M059J (cell line): ENCODE data around the gene ZNF566. TPM values are rescaled to one million over a fixed set of nuclear protein-coding genes. Genes with fewer than 3 reads are reported as not detected.
A peak's percentile ranks its signal among the peaks of the same experiment; 100 is the strongest.

ENCODE experiments used
- DNase-seq: peaks from one replicate; pipeline ENCODE4 v3.0.0-alpha.2; 2012; ENCODE audit warnings: low read depth
- total RNA-seq: library from RNA; depleted of rRNA; stranded (reverse); fragments of >200 nt; shearing (Covaris generic); gene quantifications from 2 replicates; pipeline ENCODE4 v1.2.3, GENCODE V29; 2014; rRNA removed

Gene ZNF566
- total RNA-seq, 1 experiment from 2014 or later: 6.7 TPM

GRCh38 chr19:36441339-36441738, 48.0 kb downstream of the ZNF566 start:
- DNase-seq: no peak

GRCh38 chr19:36436531-36436930, 52.8 kb downstream of the ZNF566 start:
- DNase-seq: peak; percentile 25

GRCh38 chr19:36423925-36424324, 65.4 kb downstream of the ZNF566 start:
- no peak for DNase-seq

GRCh38 chr19:36421749-36422481, 67.4 kb downstream of the ZNF566 start:
- peak; percentile 25 for DNase-seq

- peak; percentile 44 for DNase-seq
These were observed 68.2 kb downstream of the ZNF566 start for GRCh38 chr19:36420961-36421748.

GRCh38 chr19:36418287-36419001, 70.9 kb downstream of the ZNF566 start, which contains the start of gene ZFP82:
ZFP82 (minus strand) TSS chr19:36418644; CDS start chr19:36409789, 8,855 bp downstream.
- peak; percentile 71 for DNase-seq

- no peak for DNase-seq
These were observed 71.5 kb downstream of the ZNF566 start for GRCh38 chr19:36417752-36418286.

- DNase-seq: no peak
These were observed 79.5 kb downstream of the ZNF566 start for GRCh38 chr19:36409841-36410240.

- no peak for DNase-seq
These were observed 81.3 kb downstream of the ZNF566 start for GRCh38 chr19:36408101-36408500.

- DNase-seq: no peak
These were observed 84.9 kb downstream of the ZNF566 start for GRCh38 chr19:36404498-36404897.

- DNase-seq: no peak
These were observed 87.9 kb downstream of the ZNF566 start for GRCh38 chr19:36401475-36401874.

GRCh38 chr19:36398571-36398970, 90.8 kb downstream of the ZNF566 start:
- DNase-seq: no peak

Other genes with a start within 250 kb of the ZNF566 start
- 1.5 and 2.1 TPM in 2 replicates for gene ZFP14, start 110.4 kb downstream of the ZNF566 start, total RNA-seq
- gene ZFP82, start 70.9 kb downstream of the ZNF566 start, total RNA-seq: 8.9 and 10.1 TPM in 2 replicates
- gene ZNF260, start 38.7 kb upstream of the ZNF566 start, total RNA-seq: 9.1 and 10.2 TPM in 2 replicates
- gene ZNF529, start 83.7 kb upstream of the ZNF566 start, total RNA-seq: 7.4 and 10.4 TPM in 2 replicates
- 8.3 and 12.8 TPM in 2 replicates for gene ZNF382, start 115.8 kb upstream of the ZNF566 start, total RNA-seq
- gene ZNF461, start 177.3 kb upstream of the ZNF566 start, total RNA-seq: 8.4 and 15.9 TPM in 2 replicates
- gene ZNF567, start 198.1 kb upstream of the ZNF566 start, total RNA-seq: 7.6 and 7.7 TPM in 2 replicates